Fibroblast of lung (primary cell): Measurements from ENCODE around the gene ACTN1.

Experiments used
- EZH2 ChIP-seq: IDR thresholded peaks from 2 replicates; pipeline ENCODE4 v1.5.1; 2012; ENCODE audit warnings: low read length, control low read depth, mild to moderate bottlenecking; ENCODE audit errors: missing control alignments
- TF ChIP-seq, protein P1 (sequence below), 2 donors: IDR thresholded peaks in 1 of 2; conservative IDR thresholded peaks in 1 of 2; 1 replicate in 1 of 2; 2 replicates in 1 of 2; pipeline ENCODE4 v1.5.1; 2011 to 2012; ENCODE audit warnings: low read length in 2 of 2, control low read depth in 1 of 2, inconsistent platforms in 1 of 2, low read depth in 1 of 2, mild to moderate bottlenecking in 1 of 2

DNA sequence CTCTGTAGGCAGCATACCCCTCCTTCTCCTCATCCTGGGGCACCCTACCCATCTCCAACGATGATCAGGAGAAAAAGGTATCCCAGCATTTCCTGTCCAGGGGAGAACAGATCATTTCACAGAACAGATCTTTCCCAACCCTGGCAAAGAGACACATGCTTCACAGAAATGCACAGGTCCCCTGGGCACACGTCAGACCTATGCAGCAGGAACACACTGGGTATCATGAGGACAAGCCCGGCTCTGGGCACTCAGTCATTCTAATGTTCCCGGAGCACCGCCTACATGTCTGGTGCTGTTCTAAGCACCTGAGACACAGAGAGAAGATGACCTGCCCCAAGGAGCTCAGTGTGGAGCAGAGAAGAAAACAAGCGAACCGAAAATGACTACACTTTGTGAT lies 56.2 kb downstream of the ACTN1 start:
- TF ChIP-seq, protein P1, sequence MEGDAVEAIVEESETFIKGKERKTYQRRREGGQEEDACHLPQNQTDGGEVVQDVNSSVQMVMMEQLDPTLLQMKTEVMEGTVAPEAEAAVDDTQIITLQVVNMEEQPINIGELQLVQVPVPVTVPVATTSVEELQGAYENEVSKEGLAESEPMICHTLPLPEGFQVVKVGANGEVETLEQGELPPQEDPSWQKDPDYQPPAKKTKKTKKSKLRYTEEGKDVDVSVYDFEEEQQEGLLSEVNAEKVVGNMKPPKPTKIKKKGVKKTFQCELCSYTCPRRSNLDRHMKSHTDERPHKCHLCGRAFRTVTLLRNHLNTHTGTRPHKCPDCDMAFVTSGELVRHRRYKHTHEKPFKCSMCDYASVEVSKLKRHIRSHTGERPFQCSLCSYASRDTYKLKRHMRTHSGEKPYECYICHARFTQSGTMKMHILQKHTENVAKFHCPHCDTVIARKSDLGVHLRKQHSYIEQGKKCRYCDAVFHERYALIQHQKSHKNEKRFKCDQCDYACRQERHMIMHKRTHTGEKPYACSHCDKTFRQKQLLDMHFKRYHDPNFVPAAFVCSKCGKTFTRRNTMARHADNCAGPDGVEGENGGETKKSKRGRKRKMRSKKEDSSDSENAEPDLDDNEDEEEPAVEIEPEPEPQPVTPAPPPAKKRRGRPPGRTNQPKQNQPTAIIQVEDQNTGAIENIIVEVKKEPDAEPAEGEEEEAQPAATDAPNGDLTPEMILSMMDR (conservative IDR thresholded peaks at IDR 0.05 in 1 of 2, IDR thresholded peaks at IDR 0.05 in 1 of 2; ENCODE audit: low read depth in 1 of 2, low read length in 2 of 2): no peak
- TF ChIP-seq EZH2: no peak
